Prostate gland (tissue), 2 donors: ENCODE results near the gene LRCH4.

Experiments used
- CTCF ChIP-seq, 4 experiments: fragments of 200-600 bp in 2 of 4; fragments of 450-650 bp in 2 of 4; sonication (generic) in 2 of 4; IDR thresholded peaks; 1 replicate in 3 of 4; 2 replicates in 1 of 4; pipeline ENCODE4 v1.5.1; 2016 to 2019; ENCODE audit warnings: antibody characterized with exemption in 4 of 4, mild to moderate bottlenecking in 2 of 4, moderate library complexity in 2 of 4
- POLR2A ChIP-seq: fragments of 450-650 bp; IDR thresholded peaks from one replicate; pipeline ENCODE4 v1.6.1; 2016; ENCODE audit warnings: antibody characterized with exemption, mild to moderate bottlenecking
- POLR2AphosphoS5 ChIP-seq: sonication (generic); formaldehyde crosslinking; IDR thresholded peaks from one replicate; pipeline ENCODE4 v1.6.1; 2017; ENCODE audit warnings: antibody characterized with exemption

GRCh38 chr7:100585511-100586265, at the start of gene LRCH4:
- TF ChIP-seq CTCF (IDR thresholded peaks at IDR 0.05): peak in 2 of 4 experiments; percentile 8 to 23
- TF ChIP-seq POLR2A: peak; percentile 97
- TF ChIP-seq POLR2AphosphoS5: peak; percentile 98
